AG09309 (cell line): Measurements from ENCODE around the gene PPP1R12A.

Experiments
- DNase-seq: peaks from one replicate; pipeline ENCODE4 v3.0.0-alpha.2; 2010; ENCODE audit warnings: low read depth
- H3K4me3 ChIP-seq: 2 replicates; pipeline ENCODE4 v1.5.1; 2011; ENCODE audit warnings: mild to moderate bottlenecking, low read depth, low read length, moderate library complexity; ENCODE audit not compliant: control insufficient read depth
- CTCF ChIP-seq: IDR thresholded peaks from 2 replicates; pipeline ENCODE4 v1.5.1; 2011; ENCODE audit warnings: mild to moderate bottlenecking, low read depth, low read length, inconsistent platforms; ENCODE audit not compliant: insufficient read depth, control insufficient read depth; ENCODE audit errors: missing control alignments

PPP1R12A gene

GRCh38 chr12:79936670-79937069, 1.8 kb upstream of the PPP1R12A start:
- no peak for TF ChIP-seq CTCF
- H3K4me3 ChIP-seq, result no peak overlapping the region

GRCh38 chr12:79935624-79936345, 888 bp upstream of the PPP1R12A start:
- H3K4me3 ChIP-seq, result peak overlapping the region; percentile 98
- DNase-seq, result no peak
- TF ChIP-seq CTCF, result no peak

More at GRCh38 chr12:79936670-79937069, 1.8 kb upstream of the PPP1R12A start:
- no peak for DNase-seq

GRCh38 chr12:79934281-79935020, 446 bp downstream of the PPP1R12A start:
- TF ChIP-seq CTCF, result no peak
- no peak for DNase-seq

GRCh38 chr12:79933532-79934264, 1.2 kb downstream of the PPP1R12A start:
- DNase-seq, result no peak
- peak overlapping the region; percentile 98 for H3K4me3 ChIP-seq
- no peak for TF ChIP-seq CTCF

More at GRCh38 chr12:79934281-79935020, 446 bp downstream of the PPP1R12A start:
- H3K4me3 ChIP-seq, result peak overlapping the region; percentile 98

GRCh38 chr12:79933043-79933442, 1.9 kb downstream of the PPP1R12A start:
- H3K4me3 ChIP-seq, result peak overlapping the region; percentile 98
- no peak for TF ChIP-seq CTCF
- no peak for DNase-seq

- TF ChIP-seq CTCF, result no peak
- DNase-seq, result no peak
- peak overlapping the region; percentile 98 for H3K4me3 ChIP-seq
Observed at GRCh38 chr12:79932357-79932756, 2.5 kb downstream of the PPP1R12A start.
